ENCODE results near the gene NET1.

Gene NET1

GRCh38 chr10:5461203-5461588, 48.8 kb downstream of the NET1 start:
- H3K9me3 ChIP-seq (ENCODE audit: low read depth, low read length) = no peaks in the 10 kb centered on the region
- no peak for DNase-seq (ENCODE audit: low read depth, low spot score)
- TF ChIP-seq POLR2AphosphoS5 (IDR thresholded peaks at IDR 0.05; ENCODE audit: borderline replicate concordance, low read depth, low read length) (no peak), EZH2 (IDR thresholded peaks at IDR 0.05) (no peak), FOXP2 (optimal IDR thresholded peaks at IDR 0.05; ENCODE audit: control extremely low read depth, extremely low read length, insufficient read depth) (no peak)
- H3K27ac ChIP-seq = no peak overlapping the region
- H3K36me3 ChIP-seq (ENCODE audit: insufficient read depth, low read length) = peaks cover 10% of the 10 kb centered on the region; the same call in 1 of the 2 replicates
- no peak overlapping the region for H3K4me3 ChIP-seq
- no peak overlapping the region for H3K9ac ChIP-seq (ENCODE audit: insufficient read length)

GRCh38 chr10:5461914-5462840, 49.8 kb downstream of the NET1 start:
- Histone ChIP-seq H3K27ac (no peak overlapping the region), H3K4me3 (no peak overlapping the region), H3K9me3 (ENCODE audit: low read depth, low read length) (no peaks in the 10 kb centered on the region), H3K36me3 (ENCODE audit: insufficient read depth, low read length) (peaks cover 3% of the 10 kb centered on the region; the same call in 1 of the 2 replicates), H3K9ac (ENCODE audit: insufficient read length) (no peak overlapping the region)
- DNase-seq (ENCODE audit: low read depth, low spot score) = no peak
- TF ChIP-seq FOXP2 (optimal IDR thresholded peaks at IDR 0.05; ENCODE audit: control extremely low read depth, extremely low read length, insufficient read depth) = no peak
- TF ChIP-seq POLR2AphosphoS5 (IDR thresholded peaks at IDR 0.05; ENCODE audit: borderline replicate concordance, low read depth, low read length) = no peak
- no peak for TF ChIP-seq EZH2 (IDR thresholded peaks at IDR 0.05)

- no peak overlapping the region for H3K9ac ChIP-seq (ENCODE audit: insufficient read length)
- no peak for DNase-seq (ENCODE audit: low read depth, low spot score)
- H3K36me3 ChIP-seq (ENCODE audit: insufficient read depth, low read length) = peaks cover 2% of the 10 kb centered on the region; the same call in 1 of the 2 replicates
- no peak for TF ChIP-seq EZH2 (IDR thresholded peaks at IDR 0.05)
- no peak for TF ChIP-seq FOXP2 (optimal IDR thresholded peaks at IDR 0.05; ENCODE audit: control extremely low read depth, extremely low read length, insufficient read depth)
- TF ChIP-seq POLR2AphosphoS5 (IDR thresholded peaks at IDR 0.05; ENCODE audit: borderline replicate concordance, low read depth, low read length) = no peak
- no peak overlapping the region for H3K4me3 ChIP-seq
- no peak overlapping the region for H3K27ac ChIP-seq
- no peaks in the 10 kb centered on the region for H3K9me3 ChIP-seq (ENCODE audit: low read depth, low read length)
These were observed 50.5 kb downstream of the NET1 start for GRCh38 chr10:5462841-5463293.

GRCh38 chr10:5464546-5464945, 52.2 kb downstream of the NET1 start:
- no peak overlapping the region for H3K4me3 ChIP-seq
- no peak overlapping the region for H3K9ac ChIP-seq (ENCODE audit: insufficient read length)
- no peak for DNase-seq (ENCODE audit: low read depth, low spot score)
- H3K9me3 ChIP-seq (ENCODE audit: low read depth, low read length) = no peaks in the 10 kb centered on the region
- H3K27ac ChIP-seq = no peak overlapping the region
- no peak for TF ChIP-seq POLR2AphosphoS5 (IDR thresholded peaks at IDR 0.05; ENCODE audit: borderline replicate concordance, low read depth, low read length)
- no peak for TF ChIP-seq FOXP2 (optimal IDR thresholded peaks at IDR 0.05; ENCODE audit: control extremely low read depth, extremely low read length, insufficient read depth)
- H3K36me3 ChIP-seq (ENCODE audit: insufficient read depth, low read length) = no peaks in the 10 kb centered on the region; the same call in 1 of the 2 replicates

GRCh38 chr10:5465976-5466450, 53.7 kb downstream of the NET1 start:
- DNase-seq (ENCODE audit: low read depth, low spot score) = no peak
- Histone ChIP-seq H3K9me3 (ENCODE audit: low read depth, low read length) (no peaks in the 10 kb centered on the region), H3K27ac (no peak overlapping the region), H3K9ac (ENCODE audit: insufficient read length) (no peak overlapping the region), H3K36me3 (ENCODE audit: insufficient read depth, low read length) (no peaks in the 10 kb centered on the region), H3K4me3 (no peak overlapping the region)
- TF ChIP-seq FOXP2 (optimal IDR thresholded peaks at IDR 0.05; ENCODE audit: control extremely low read depth, extremely low read length, insufficient read depth) (no peak), EZH2 (IDR thresholded peaks at IDR 0.05) (no peak), POLR2AphosphoS5 (IDR thresholded peaks at IDR 0.05; ENCODE audit: borderline replicate concordance, low read depth, low read length) (no peak)

- TF ChIP-seq EZH2 (IDR thresholded peaks at IDR 0.05) (no peak), FOXP2 (optimal IDR thresholded peaks at IDR 0.05; ENCODE audit: control extremely low read depth, extremely low read length, insufficient read depth) (no peak), POLR2AphosphoS5 (IDR thresholded peaks at IDR 0.05; ENCODE audit: borderline replicate concordance, low read depth, low read length) (no peak)
- Histone ChIP-seq H3K4me3 (no peak overlapping the region), H3K9me3 (ENCODE audit: low read depth, low read length) (no peaks in the 10 kb centered on the region), H3K27ac (no peak overlapping the region), H3K9ac (ENCODE audit: insufficient read length) (no peak overlapping the region), H3K36me3 (ENCODE audit: insufficient read depth, low read length) (no peaks in the 10 kb centered on the region)
- DNase-seq (ENCODE audit: low read depth, low spot score) = no peak
These were observed 54.3 kb downstream of the NET1 start for GRCh38 chr10:5466451-5467206.

GRCh38 chr10:5467207-5467535, 54.8 kb downstream of the NET1 start:
- Histone ChIP-seq H3K36me3 (ENCODE audit: insufficient read depth, low read length) (no peaks in the 10 kb centered on the region), H3K9ac (ENCODE audit: insufficient read length) (no peak overlapping the region), H3K9me3 (ENCODE audit: low read depth, low read length) (no peaks in the 10 kb centered on the region), H3K27ac (no peak overlapping the region), H3K4me3 (no peak overlapping the region)
- no peak for TF ChIP-seq EZH2 (IDR thresholded peaks at IDR 0.05)
- TF ChIP-seq POLR2AphosphoS5 (IDR thresholded peaks at IDR 0.05; ENCODE audit: borderline replicate concordance, low read depth, low read length) = no peak
- no peak for TF ChIP-seq FOXP2 (optimal IDR thresholded peaks at IDR 0.05; ENCODE audit: control extremely low read depth, extremely low read length, insufficient read depth)
- no peak for DNase-seq (ENCODE audit: low read depth, low spot score)

GRCh38 chr10:5467634-5468255, 55.4 kb downstream of the NET1 start:
- no peak for DNase-seq (ENCODE audit: low read depth, low spot score)
- TF ChIP-seq FOXP2 (optimal IDR thresholded peaks at IDR 0.05; ENCODE audit: control extremely low read depth, extremely low read length, insufficient read depth) (no peak), POLR2AphosphoS5 (IDR thresholded peaks at IDR 0.05; ENCODE audit: borderline replicate concordance, low read depth, low read length) (no peak), EZH2 (IDR thresholded peaks at IDR 0.05) (no peak)
- no peak overlapping the region for H3K27ac ChIP-seq
- no peaks in the 10 kb centered on the region for H3K9me3 ChIP-seq (ENCODE audit: low read depth, low read length)
- no peaks in the 10 kb centered on the region for H3K36me3 ChIP-seq (ENCODE audit: insufficient read depth, low read length)
- no peak overlapping the region for H3K9ac ChIP-seq (ENCODE audit: insufficient read length)
- H3K4me3 ChIP-seq = no peak overlapping the region
